GM21526 (cell line): ENCODE data around the gene SOCS1.
"Not testable (repeated sequence)": the region's sequence is repeated elsewhere in the genome, so short reads cannot be mapped to it uniquely, and the experiment has no call there.

Source experiments
- ATAC-seq: cut with Tn5 transposase; IDR thresholded peaks from one replicate; pipeline ENCODE4 v1.9.1; 2021; ENCODE audit warnings: moderate library complexity; ENCODE audit not compliant: unreplicated experiment, low FRiP score

Gene SOCS1

GRCh38 chr16:11231367-11231970, 24.5 kb downstream of the SOCS1 start:
- no peak for ATAC-seq

- ATAC-seq = no peak
These were observed 26.1 kb downstream of the SOCS1 start for GRCh38 chr16:11229906-11230305.

GRCh38 chr16:11229432-11229831, 26.6 kb downstream of the SOCS1 start:
- no peak for ATAC-seq

GRCh38 chr16:11225677-11226549, 30.1 kb downstream of the SOCS1 start:
- ATAC-seq = peak; percentile 7

- peak; percentile 75 for ATAC-seq
These were observed 30.9 kb downstream of the SOCS1 start for GRCh38 chr16:11224894-11225676.

- ATAC-seq = no peak
These were observed 31.7 kb downstream of the SOCS1 start for GRCh38 chr16:11224096-11224893.

- ATAC-seq = not testable (repeated sequence)
These were observed 35.5 kb downstream of the SOCS1 start for GRCh38 chr16:11220507-11220906.

GRCh38 chr16:11219178-11219577, 36.8 kb downstream of the SOCS1 start:
- no peak for ATAC-seq

- ATAC-seq = no peak
These were observed 37.4 kb downstream of the SOCS1 start for GRCh38 chr16:11218604-11218962.

- no peak for ATAC-seq
These were observed 38.1 kb downstream of the SOCS1 start for GRCh38 chr16:11217651-11218603.

GRCh38 chr16:11215935-11216556, 40.0 kb downstream of the SOCS1 start:
- no peak for ATAC-seq

GRCh38 chr16:11213799-11214198, 42.2 kb downstream of the SOCS1 start:
- no peak for ATAC-seq

- no peak for ATAC-seq
These were observed 42.6 kb downstream of the SOCS1 start for GRCh38 chr16:11213373-11213772.

- no peak for ATAC-seq
These were observed 43.2 kb downstream of the SOCS1 start for GRCh38 chr16:11212798-11213196.

- no peak for ATAC-seq
These were observed 43.8 kb downstream of the SOCS1 start for GRCh38 chr16:11211977-11212797.

GRCh38 chr16:11211061-11211976, 44.7 kb downstream of the SOCS1 start:
- no peak for ATAC-seq

GRCh38 chr16:11210260-11210659, 45.7 kb downstream of the SOCS1 start:
- ATAC-seq = no peak
